Lower lobe of right lung (tissue), 2 donors: ENCODE measurements around the gene ADGRL2. TPM values are rescaled to one million over a fixed set of nuclear protein-coding genes. Genes with fewer than 3 reads are reported as not detected.

Experiments used
- ATAC-seq, 2 donors: fragments of 200-7000 bp; cut with Tn5 transposase; one replicate each; pipeline ENCODE4 v1.9.1; 2020 to 2022; ENCODE audit warnings: mild to moderate bottlenecking in 2 of 2, moderate library complexity in 2 of 2
- DNase-seq: peaks from one replicate; pipeline ENCODE4 v3.0.0-alpha.2; 2020
- H3K27ac ChIP-seq: fragments of 200-600 bp; one replicate; pipeline ENCODE4 v1.8.0; 2022
- H3K27me3 ChIP-seq: fragments of 200-600 bp; one replicate; pipeline ENCODE4 v1.8.0; 2022; ENCODE audit warnings: low read depth
- H3K36me3 ChIP-seq: fragments of 200-600 bp; one replicate; pipeline ENCODE4 v1.8.0; 2022; ENCODE audit warnings: mild to moderate bottlenecking
- H3K4me1 ChIP-seq: fragments of 200-600 bp; one replicate; pipeline ENCODE4 v1.8.0; 2022
- H3K4me3 ChIP-seq: fragments of 200-600 bp; one replicate; pipeline ENCODE4 v1.8.0; 2022; ENCODE audit warnings: mild to moderate bottlenecking
- H3K9me3 ChIP-seq: fragments of 200-600 bp; one replicate; pipeline ENCODE4 v1.8.0; 2022
- CTCF ChIP-seq: fragments of 200-600 bp; IDR thresholded peaks from one replicate; pipeline ENCODE4 v1.8.0; 2022; ENCODE audit warnings: antibody characterized with exemption, mild to moderate bottlenecking
- intact Hi-C: fragments of 100-400 bp; cut with DNase I; formaldehyde crosslinking; loops from one replicate; pipeline ENCODE4 v1.11.0; 2022
- total RNA-seq: library from RNA; stranded (reverse); fragmentation: NEBNext Ultra II Directional; extraction: Animal tissue kit (Norgen Biotek cat#: 25700); gene quantifications from one replicate; pipeline ENCODE4 v1.2.1, GENCODE V29; 2021
- donor health status: DM: no; HTN: yes; CAD: no; lungs with severe emphysema.

ADGRL2 gene
- total RNA-seq, 1 donor from 2014 or later, result 97.9 TPM

GRCh38 chr1:81887421-81888144, 86.8 kb downstream of the ADGRL2 start:
- H3K36me3 ChIP-seq, result no peaks in the 10 kb centered on the region
- H3K27ac ChIP-seq, result no peak overlapping the region
- intact Hi-C loops, result no loop called here
- no peaks in the 10 kb centered on the region for H3K4me1 ChIP-seq
- DNase-seq (no peak), ATAC-seq (no peak)
- no peaks in the 10 kb centered on the region for H3K9me3 ChIP-seq
- no peaks in the 10 kb centered on the region for H3K27me3 ChIP-seq
- no peak for TF ChIP-seq CTCF
- H3K4me3 ChIP-seq, result no peak overlapping the region

GRCh38 chr1:81889166-81889565, 88.4 kb downstream of the ADGRL2 start:
- TF ChIP-seq CTCF, result no peak
- Histone ChIP-seq H3K9me3 (no peaks in the 10 kb centered on the region), H3K27ac (no peak overlapping the region), H3K36me3 (no peaks in the 10 kb centered on the region), H3K4me1 (no peaks in the 10 kb centered on the region), H3K4me3 (no peak overlapping the region), H3K27me3 (no peaks in the 10 kb centered on the region)
- intact Hi-C loops, result no loop called here
- DNase-seq (no peak), ATAC-seq (no peak)

GRCh38 chr1:81894867-81895266, 94.1 kb downstream of the ADGRL2 start:
- ATAC-seq, result no peak
- intact Hi-C loops, result no loop called here
- H3K27me3 ChIP-seq, result no peaks in the 10 kb centered on the region

GRCh38 chr1:81899214-81899821, 98.6 kb downstream of the ADGRL2 start:
- no peak for DNase-seq
- intact Hi-C loops, result no loop called here
- no peak overlapping the region for H3K4me3 ChIP-seq
- no peak overlapping the region for H3K27ac ChIP-seq
- no peak for ATAC-seq
- TF ChIP-seq CTCF, result no peak
- no peaks in the 10 kb centered on the region for H3K9me3 ChIP-seq
- H3K36me3 ChIP-seq, result no peaks in the 10 kb centered on the region
- no peaks in the 10 kb centered on the region for H3K27me3 ChIP-seq
- H3K4me1 ChIP-seq, result no peaks in the 10 kb centered on the region

More at GRCh38 chr1:81894867-81895266, 94.1 kb downstream of the ADGRL2 start:
- DNase-seq, result no peak
- Histone ChIP-seq H3K9me3 (no peaks in the 10 kb centered on the region), H3K4me1 (no peaks in the 10 kb centered on the region), H3K36me3 (no peaks in the 10 kb centered on the region), H3K4me3 (no peak overlapping the region), H3K27ac (no peak overlapping the region)
- TF ChIP-seq CTCF, result no peak

- Histone ChIP-seq H3K27ac (no peak overlapping the region), H3K27me3 (no peaks in the 10 kb centered on the region), H3K36me3 (peaks cover 5% of the 10 kb centered on the region), H3K4me3 (no peak overlapping the region), H3K9me3 (no peaks in the 10 kb centered on the region), H3K4me1 (no peaks in the 10 kb centered on the region)
- no peak for ATAC-seq
- no peak for TF ChIP-seq CTCF
- intact Hi-C loops, result no loop called here
- DNase-seq, result no peak
Observed at GRCh38 chr1:81907575-81907974, 106.8 kb downstream of the ADGRL2 start.
